RWPE1 (cell line): ENCODE data around the gene AFF1.

Source experiments
- CTCF ChIA-PET: fragments of 350-600 bp; sonication (Branson Sonifier 250); formaldehyde crosslinking; extraction: SDS; loops from one replicate; lab custom pipeline; 2021; lab: Yijun Ruan, JAX
- POLR2A ChIA-PET: fragments of 400-600 bp; formaldehyde crosslinking; extraction: SDS; loops from one replicate; lab custom pipeline; 2020; ENCODE audit warnings: antibody characterized with exemption; ENCODE audit not compliant: low non-redundant PET; lab: Yijun Ruan, JAX
- DNase-seq: peaks from one replicate; pipeline ENCODE4 v3.0.0; 2012; ENCODE audit warnings: low spot score
- H3K27ac ChIP-seq: fragments of 450-650 bp; 2 replicates; pipeline ENCODE4 v1.5.1; 2017
- CTCF ChIP-seq: fragments of 450-650 bp; conservative IDR thresholded peaks from 2 replicates; pipeline ENCODE4 v1.5.1; 2017; ENCODE audit warnings: low read depth, mild to moderate bottlenecking

The AFF1 gene

GRCh38 chr4:87103691-87104187, 168.9 kb downstream of the AFF1 start:
- ChIA-PET CTCF (interaction anchor here (0.6 to 1.6 kb wide), 2 partner anchors 10 to 17 kb away, joined by 3 to 5 read pairs; no protein-coding TSS in a partner anchor), POLR2A (no interaction called here)
- peak; percentile 67 for DNase-seq
- TF ChIP-seq CTCF: no peak
- peak overlapping the region; percentile 73 for H3K27ac ChIP-seq

- no peak for TF ChIP-seq CTCF
- CTCF ChIA-PET: no interaction called here
- POLR2A ChIA-PET: no interaction called here
- no peak for DNase-seq
- no peak overlapping the region for H3K27ac ChIP-seq
Observed at GRCh38 chr4:87105101-87105845, 170.5 kb downstream of the AFF1 start.

- TF ChIP-seq CTCF: no peak
- H3K27ac ChIP-seq: peak overlapping the region; percentile 74
- peak; percentile 67 for DNase-seq
- ChIA-PET CTCF (no interaction called here), POLR2A (no interaction called here)
Observed at GRCh38 chr4:87108142-87108546, 173.3 kb downstream of the AFF1 start.

GRCh38 chr4:87109121-87109520, 174.3 kb downstream of the AFF1 start:
- no peak for TF ChIP-seq CTCF
- CTCF ChIA-PET: no interaction called here
- POLR2A ChIA-PET: no interaction called here
- H3K27ac ChIP-seq: no peak overlapping the region
- DNase-seq: no peak

- ChIA-PET POLR2A (no interaction called here), CTCF (no interaction called here)
- no peak for DNase-seq
- H3K27ac ChIP-seq: no peak overlapping the region
- no peak for TF ChIP-seq CTCF
Observed at GRCh38 chr4:87109945-87110344, 175.1 kb downstream of the AFF1 start.

- ChIA-PET POLR2A (no interaction called here), CTCF (no interaction called here)
- DNase-seq: no peak
- no peak for TF ChIP-seq CTCF
- H3K27ac ChIP-seq: no peak overlapping the region
Observed at GRCh38 chr4:87112063-87112462, 177.3 kb downstream of the AFF1 start.
